WI38 (cell line): ENCODE data around the gene NDC80.
A peak's percentile ranks its signal among the peaks of the same experiment; 100 is the strongest.

ENCODE experiments used
- H3K4me3 ChIP-seq: 2 replicates; pipeline ENCODE4 v1.5.1; 2011; ENCODE audit warnings: low read depth, mild to moderate bottlenecking, control low read depth, low read length
- CTCF ChIP-seq: IDR thresholded peaks from 2 replicates; pipeline ENCODE4 v1.5.1; 2012; ENCODE audit warnings: low read depth, mild to moderate bottlenecking, control low read depth, low read length

The NDC80 gene

DNA sequence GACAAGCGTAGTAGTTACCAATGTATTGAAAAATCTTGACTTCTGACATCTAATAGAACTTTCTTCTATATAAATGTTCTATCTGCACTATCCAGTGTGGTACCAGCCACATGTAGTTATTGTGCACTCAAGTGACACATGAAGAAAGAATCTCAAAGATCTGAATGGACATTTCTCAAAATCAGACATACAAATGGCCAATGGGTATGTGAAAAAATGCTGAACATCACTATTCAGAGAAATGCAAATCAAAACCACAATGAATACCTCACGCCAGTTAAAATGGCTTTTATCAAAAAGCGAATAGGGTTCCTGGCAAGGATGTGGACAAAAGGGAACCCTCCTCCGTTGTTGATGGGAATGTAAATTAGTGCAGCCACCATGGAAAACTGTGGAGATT lies 46.7 kb downstream of the NDC80 start:
- no peak for TF ChIP-seq CTCF
- no peak overlapping the region for H3K4me3 ChIP-seq

DNA sequence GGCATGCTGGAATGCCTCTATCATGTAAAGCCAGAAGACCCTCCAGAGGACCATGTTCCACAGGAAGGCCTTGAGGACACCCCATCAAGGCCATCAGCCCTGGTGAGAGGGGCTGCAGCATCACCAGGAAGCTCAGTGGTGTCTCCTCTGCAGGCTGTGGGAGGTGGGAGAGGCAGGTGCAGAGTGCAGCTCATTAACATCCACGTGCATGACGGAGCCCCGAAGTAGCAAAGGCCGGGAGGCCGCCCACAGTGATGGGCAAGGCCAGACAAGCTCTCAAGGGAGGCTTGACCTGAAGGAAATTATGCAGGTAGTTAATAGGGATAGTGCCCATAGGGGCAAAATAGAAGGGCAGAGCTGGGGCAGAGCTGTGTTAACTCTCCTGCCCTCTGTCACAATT lies 53.9 kb downstream of the NDC80 start:
- H3K4me3 ChIP-seq: no peak overlapping the region
- no peak for TF ChIP-seq CTCF

- H3K4me3 ChIP-seq: no peak overlapping the region
Measured at GRCh38 chr18:2627821-2628276, 56.5 kb downstream of the NDC80 start.

DNA sequence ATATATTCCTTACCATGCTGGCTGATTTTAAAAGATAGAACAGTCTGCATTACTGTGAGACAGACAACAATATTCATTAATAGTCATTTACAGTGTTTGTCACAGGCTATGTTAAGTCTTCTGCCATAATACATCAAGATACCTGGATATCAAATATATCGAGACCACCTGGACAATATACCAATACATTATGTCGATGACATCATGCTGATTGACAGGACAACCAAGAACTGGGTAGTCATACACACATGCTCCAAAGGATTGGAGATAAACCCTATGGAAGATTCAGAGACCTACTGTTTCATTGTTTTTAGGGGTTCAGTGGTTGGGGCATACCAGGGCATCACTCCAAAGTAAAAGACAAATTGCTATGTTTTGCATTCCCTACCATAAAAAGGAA lies 57.6 kb downstream of the NDC80 start:
- TF ChIP-seq CTCF: no peak
- no peak overlapping the region for H3K4me3 ChIP-seq

More at GRCh38 chr18:2627821-2628276, 56.5 kb downstream of the NDC80 start:
- no peak for TF ChIP-seq CTCF

DNA sequence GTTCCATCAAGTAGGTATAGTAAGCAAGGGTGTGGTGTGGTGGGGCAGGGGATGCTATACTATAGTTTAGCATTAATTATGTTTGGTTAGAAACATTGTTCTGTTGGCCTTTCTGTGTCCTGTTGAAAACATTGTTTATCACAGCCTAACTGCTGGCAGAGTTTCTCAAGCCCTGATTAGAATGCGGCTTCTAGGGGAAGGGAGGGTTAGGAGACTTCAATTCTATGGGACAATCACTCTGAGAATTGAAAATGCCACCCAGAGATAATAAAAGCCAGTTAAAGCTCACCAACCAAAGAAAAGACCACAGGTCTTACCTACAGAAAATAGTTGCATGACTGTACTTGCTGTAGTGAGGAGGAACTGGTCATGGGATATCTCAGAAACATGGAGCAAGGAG lies 64.2 kb downstream of the NDC80 start:
- no peak for TF ChIP-seq CTCF

DNA sequence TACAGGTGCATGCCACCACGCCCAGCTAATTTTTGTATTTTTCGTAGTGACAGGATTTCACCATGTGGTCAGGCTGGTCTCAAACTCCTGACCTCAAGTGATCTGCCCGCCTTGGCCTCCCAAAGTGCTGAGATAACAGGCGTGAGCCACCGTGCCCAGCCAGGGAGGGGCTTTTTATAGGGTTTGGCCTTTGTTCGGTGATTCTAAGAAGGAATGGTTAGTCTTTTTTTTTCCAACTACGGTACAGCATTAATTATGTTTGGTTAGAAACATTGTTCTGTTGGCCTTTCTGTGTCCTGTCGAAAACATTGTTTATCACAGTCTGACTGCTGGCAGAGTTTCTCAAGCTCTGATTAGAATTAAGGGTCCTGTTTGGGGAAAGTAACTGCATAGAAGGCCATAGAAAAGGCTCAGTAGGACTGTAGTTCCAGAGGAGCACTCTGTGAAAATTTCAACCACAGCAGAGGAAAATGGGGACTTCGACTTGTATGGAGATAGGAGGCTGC lies 64.8 kb downstream of the NDC80 start:
- no peak overlapping the region for H3K4me3 ChIP-seq
- TF ChIP-seq CTCF: no peak

More for the DNA sequence above, 64.2 kb downstream of the NDC80 start:
- no peak overlapping the region for H3K4me3 ChIP-seq

- TF ChIP-seq CTCF: no peak
- peak overlapping the region; percentile 34 for H3K4me3 ChIP-seq
Measured at GRCh38 chr18:2641638-2642037, 70.3 kb downstream of the NDC80 start.
